M059J (cell line): ENCODE measurements around the gene PRELID2. TPM values are rescaled to one million over a fixed set of nuclear protein-coding genes. Genes with fewer than 3 reads are reported as not detected.

Source experiments
- DNase-seq: peaks from one replicate; pipeline ENCODE4 v3.0.0-alpha.2; 2012; ENCODE audit warnings: low read depth
- total RNA-seq: library from RNA; depleted of rRNA; stranded (reverse); fragments of >200 nt; shearing (Covaris generic); gene quantifications from 2 replicates; pipeline ENCODE4 v1.2.3, GENCODE V29; 2014

The PRELID2 gene
- total RNA-seq, 1 experiment from 2014 or later = 15.5 TPM

DNA sequence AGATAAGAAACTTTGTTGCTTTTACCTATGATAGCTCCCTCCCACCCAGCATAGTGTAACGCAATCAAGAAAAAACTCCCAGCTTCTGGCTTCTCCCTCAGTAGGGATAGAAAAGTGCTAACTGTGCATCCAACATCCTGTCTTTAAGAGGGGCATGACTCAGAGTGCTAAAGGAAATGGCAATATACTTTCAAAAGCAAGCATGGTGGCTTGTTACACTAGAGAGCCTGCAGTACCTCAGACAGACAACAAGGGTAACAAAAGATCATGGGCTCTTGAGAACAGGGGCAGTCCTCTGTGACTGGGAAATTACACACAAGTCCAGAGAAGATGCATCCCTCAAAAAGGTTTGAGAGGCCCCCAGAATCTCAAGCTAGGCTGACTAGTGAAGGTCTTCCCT lies 37.8 kb downstream of the PRELID2 start:
- peak; percentile 58 for DNase-seq

- DNase-seq = no peak
Measured at GRCh38 chr5:145796318-145796717, 38.8 kb downstream of the PRELID2 start.

- no peak for DNase-seq
Measured at GRCh38 chr5:145793574-145793973, 41.6 kb downstream of the PRELID2 start.

GRCh38 chr5:145792840-145793239 lies 42.3 kb downstream of the PRELID2 start:
- no peak for DNase-seq

- no peak for DNase-seq
Measured at GRCh38 chr5:145791866-145792265, 43.3 kb downstream of the PRELID2 start.

DNA sequence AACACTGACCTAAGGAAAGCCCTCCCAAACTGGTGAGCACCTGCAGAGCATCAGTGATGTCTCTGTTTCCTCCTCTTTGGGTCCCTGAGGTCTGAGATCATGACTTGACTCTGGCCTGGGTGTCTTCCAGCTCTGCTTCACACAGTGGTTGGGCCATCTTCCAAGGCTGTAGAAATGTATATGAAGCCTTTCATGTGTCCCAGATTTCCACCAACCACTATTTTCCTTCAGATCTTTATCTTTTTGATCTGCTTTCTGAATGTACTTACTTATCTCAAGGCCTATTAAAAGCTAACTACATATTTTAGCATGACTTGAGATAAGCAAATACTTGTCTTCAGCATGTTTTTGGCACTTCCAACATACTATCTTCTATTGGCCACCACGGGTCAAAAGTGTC lies 47.1 kb downstream of the PRELID2 start:
- no peak for DNase-seq

- DNase-seq = no peak
Measured at GRCh38 chr5:145787507-145787906, 47.6 kb downstream of the PRELID2 start.

GRCh38 chr5:145787001-145787400 lies 48.1 kb downstream of the PRELID2 start:
- no peak for DNase-seq

DNA sequence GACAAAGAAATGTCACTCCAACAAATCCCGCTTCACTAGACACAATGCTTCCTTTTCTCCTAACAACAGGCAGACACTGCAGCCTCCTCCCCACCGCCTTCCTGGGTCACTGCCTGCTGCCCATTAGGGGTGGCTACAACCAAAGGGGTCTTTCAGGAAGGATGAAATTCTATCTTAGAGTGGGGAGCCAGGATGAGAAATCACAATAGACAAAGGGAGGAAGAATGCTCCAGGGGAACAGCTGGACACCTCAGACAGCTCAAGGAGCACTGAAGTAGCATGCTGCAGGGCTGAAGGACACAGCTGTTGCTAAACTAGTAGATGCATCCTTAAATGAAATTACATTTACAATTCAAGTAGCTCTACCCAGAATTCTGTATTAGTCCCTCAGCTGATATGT lies 54.2 kb downstream of the PRELID2 start:
- DNase-seq = no peak

GRCh38 chr5:145778144-145778900 lies 56.8 kb downstream of the PRELID2 start:
- DNase-seq = no peak

- no peak for DNase-seq
Measured at GRCh38 chr5:145777445-145778063, 57.6 kb downstream of the PRELID2 start.

- DNase-seq = peak; percentile 60
Measured at GRCh38 chr5:145776886-145777285, 58.3 kb downstream of the PRELID2 start.

DNA sequence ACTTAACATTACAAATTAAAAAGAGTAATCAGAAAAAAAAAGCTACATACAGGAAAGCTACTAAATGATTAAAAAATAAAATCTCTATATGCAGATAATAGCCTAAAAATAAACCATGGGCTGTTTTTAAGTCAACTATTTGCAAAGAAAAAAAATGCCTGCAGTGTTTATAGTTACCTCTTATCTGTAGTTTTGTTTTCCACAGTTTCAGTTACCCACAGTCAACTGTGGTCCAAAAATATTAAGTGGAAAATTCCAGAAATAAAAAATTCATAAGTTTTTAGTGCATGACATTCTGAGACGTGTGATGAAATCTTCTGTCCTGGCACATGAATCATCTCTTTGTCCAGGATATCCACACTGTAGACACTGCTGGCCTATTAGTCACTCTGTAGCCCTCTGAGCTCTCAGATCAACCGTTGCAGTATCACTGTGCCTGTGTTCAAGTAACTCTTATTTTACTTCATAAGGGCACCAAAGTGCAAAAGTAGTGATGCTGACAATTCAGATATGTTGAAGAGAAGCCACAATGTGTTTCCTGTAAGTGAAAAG lies 59.2 kb downstream of the PRELID2 start:
- DNase-seq = peak; percentile 89

DNA sequence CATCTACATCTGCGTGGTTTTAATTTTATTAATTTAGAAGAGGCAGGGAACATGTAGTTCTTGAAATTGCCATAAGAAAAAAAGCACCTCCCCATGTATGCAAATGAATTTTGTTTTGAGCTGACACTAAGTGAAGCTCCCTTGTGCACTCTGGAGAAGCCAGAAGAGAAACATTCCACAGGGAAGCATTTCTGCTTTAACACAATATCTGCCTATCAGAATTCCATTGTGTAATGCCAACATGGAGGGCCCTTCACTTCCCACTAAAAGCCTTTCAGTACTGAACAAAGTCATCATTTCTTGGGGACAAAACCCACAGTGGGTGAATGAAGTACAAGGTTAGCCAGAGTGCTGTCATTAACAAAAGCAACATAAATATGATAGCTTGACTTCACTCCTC lies 59.7 kb downstream of the PRELID2 start:
- no peak for DNase-seq

- DNase-seq = no peak
Measured at GRCh38 chr5:145774442-145774841, 60.7 kb downstream of the PRELID2 start.

DNA sequence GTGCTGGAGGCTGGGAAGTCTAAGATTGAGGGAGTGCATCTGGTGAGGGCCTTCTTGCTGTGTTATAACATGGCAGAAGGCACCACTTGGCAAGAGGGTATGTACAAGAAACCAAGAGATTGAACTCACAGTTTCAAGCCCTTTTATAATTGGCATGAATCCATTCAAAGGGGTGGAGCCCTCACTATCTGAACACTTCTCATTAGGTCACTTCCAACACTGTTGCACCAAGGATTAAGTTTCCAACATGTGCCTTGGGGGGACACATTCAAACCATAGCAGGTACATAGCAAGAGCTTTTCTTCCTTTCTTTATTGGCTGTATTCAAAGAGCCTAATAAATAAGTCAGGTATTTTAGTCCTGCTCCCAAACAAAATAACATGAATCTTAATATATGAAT lies 62.7 kb downstream of the PRELID2 start:
- no peak for DNase-seq

GRCh38 chr5:145768863-145769262 lies 66.3 kb downstream of the PRELID2 start:
- no peak for DNase-seq

DNA sequence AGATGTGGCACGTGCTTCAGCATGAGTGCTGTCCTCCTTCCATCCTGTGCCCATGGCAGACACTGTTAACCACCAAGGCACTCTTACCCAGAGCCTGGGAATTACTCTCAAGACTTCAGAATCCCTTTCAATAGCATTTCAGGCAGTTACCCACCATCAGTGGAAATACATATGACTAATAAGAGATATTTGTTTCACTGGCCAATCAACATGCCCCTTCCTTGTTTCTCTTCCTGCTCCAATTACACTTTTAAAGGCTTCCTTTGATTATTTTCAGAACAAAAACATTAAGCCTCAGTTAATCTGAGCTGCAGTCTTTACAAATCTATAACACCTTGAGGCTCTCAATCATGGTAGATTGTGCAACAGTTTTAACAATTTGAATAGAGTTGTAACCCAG lies 70.8 kb downstream of the PRELID2 start:
- no peak for DNase-seq

DNA sequence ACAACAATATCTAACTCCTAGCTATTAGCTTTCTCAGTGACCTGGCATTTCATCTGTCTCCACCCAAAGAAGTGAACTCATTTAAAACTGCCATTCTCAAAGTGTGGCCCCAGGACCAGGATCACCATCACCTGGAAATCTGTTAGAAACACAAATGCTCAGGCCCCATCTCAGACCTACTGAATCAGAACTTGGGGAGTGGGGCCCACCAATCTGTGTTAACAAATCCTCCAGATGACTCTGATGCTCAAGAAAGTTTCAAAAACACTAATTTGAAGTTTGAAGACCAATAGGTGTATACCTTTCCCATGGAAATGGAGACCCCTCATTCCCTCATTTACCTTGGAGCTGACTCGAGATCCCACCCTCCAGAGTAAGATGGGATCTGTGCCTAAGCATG lies 72.3 kb downstream of the PRELID2 start:
- no peak for DNase-seq

DNA sequence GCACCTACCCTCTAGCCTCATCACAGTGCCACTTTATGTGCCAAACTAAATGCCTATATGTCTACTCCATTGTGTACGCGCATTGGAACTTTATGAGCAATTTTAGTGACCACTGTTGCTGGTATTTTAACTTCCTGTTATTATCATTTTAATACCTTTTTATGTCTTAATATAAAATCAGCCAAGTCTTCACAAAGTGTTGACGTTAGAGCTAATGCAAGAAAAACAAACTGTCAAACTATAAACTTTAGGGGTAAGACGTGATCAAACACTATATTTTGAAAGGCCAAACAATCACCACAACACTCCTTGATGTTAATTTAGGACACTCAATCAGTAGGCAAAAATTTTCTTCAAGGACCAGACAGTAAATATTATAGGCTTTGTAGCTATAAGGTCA lies 73.9 kb downstream of the PRELID2 start:
- DNase-seq = no peak

- no peak for DNase-seq
Measured at GRCh38 chr5:145760660-145761059, 74.5 kb downstream of the PRELID2 start.

DNA sequence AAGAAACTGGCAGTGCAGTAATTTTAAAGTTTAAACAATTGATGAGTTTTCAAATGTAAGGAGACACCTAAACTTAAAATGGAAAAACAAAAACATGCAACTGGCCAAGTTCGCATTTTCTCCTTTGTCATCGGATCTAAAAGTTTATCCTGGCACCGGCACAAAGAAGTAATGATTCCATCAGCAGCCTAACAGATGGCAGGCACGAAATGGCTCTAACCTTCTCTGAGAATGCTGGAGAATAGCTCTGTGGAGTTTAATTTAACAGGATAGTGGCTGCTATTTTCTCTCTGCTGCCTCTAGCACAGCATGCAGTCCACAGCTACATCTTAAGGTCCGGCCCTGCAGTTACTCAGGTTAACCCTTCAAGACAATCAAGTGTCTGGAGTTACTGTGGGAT lies 82.2 kb downstream of the PRELID2 start:
- peak; percentile 70 for DNase-seq

DNA sequence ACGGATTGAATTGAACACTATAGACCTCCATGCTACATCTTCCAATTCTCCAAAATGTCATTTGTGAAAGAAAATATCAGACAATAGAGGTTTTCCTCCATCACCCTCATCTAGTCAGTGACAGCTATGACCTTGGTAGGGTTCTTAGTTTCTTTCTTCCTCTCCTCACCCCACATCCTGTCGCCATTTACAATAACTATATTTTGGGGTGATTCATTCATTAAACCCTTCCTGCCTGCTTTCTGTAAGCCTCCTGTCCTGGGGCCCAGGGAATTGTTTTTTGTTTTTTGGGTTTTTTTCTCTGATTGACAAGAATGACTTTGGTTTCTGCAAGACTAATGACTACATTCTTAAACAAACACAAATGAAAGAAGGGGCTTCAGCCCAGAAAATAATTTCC lies 82.6 kb downstream of the PRELID2 start:
- peak; percentile 64 for DNase-seq
